HepG2 (cell line): ENCODE data around the gene APOC4. TPM values are rescaled to one million over a fixed set of nuclear protein-coding genes. Genes with fewer than 3 reads are reported as not detected.
A peak's percentile ranks its signal among the peaks of the same experiment; 100 is the strongest.

Source experiments
- ARID4A ChIP-seq: sonication (generic); formaldehyde crosslinking; IDR thresholded peaks from 2 replicates; pipeline ENCODE4 v1.5.0; 2020; ENCODE audit warnings: mild to moderate bottlenecking, missing genetic modification reagents, borderline replicate concordance
- GTF2F1 ChIP-seq: fragments of 150-350 bp; IDR thresholded peaks from 2 replicates; pipeline ENCODE4 v1.6.1; 2014; ENCODE audit warnings: low read length
- HIC2 ChIP-seq: sonication (generic); formaldehyde crosslinking; IDR thresholded peaks from 2 replicates; pipeline ENCODE4 v1.9.0; 2022; ENCODE audit warnings: low read depth, missing genetic modification reagents
- HOXA9 ChIP-seq: sonication (generic); formaldehyde crosslinking; IDR thresholded peaks from 2 replicates; pipeline ENCODE4 v1.8.1; 2022; ENCODE audit warnings: missing genetic modification reagents, mild to moderate bottlenecking, moderate library complexity, borderline replicate concordance
- LCORL ChIP-seq, 2 experiments: fragments of 450-650 bp in 1 of 2; sonication (generic) in 1 of 2; formaldehyde crosslinking in 1 of 2; IDR thresholded peaks; 2 replicates each; pipeline versions ENCODE4 v1.5.0 to v1.6.1; 2017 to 2020; ENCODE audit warnings: antibody characterized with exemption in 1 of 2, missing genetic modification reagents in 1 of 2
- MXD4 ChIP-seq: IDR thresholded peaks from 2 replicates; pipeline ENCODE4 v1.6.1; 2016; ENCODE audit warnings: mild to moderate bottlenecking, missing biosample characterization, missing genetic modification reagents
- NCOA1 ChIP-seq: sonication (generic); formaldehyde crosslinking; IDR thresholded peaks from 2 replicates; pipeline ENCODE4 v1.9.0; 2021; ENCODE audit warnings: missing genetic modification reagents
- PBX3 ChIP-seq: sonication (generic); formaldehyde crosslinking; IDR thresholded peaks from 2 replicates; pipeline ENCODE4 v1.8.1; 2023; ENCODE audit warnings: missing genetic modification reagents, inconsistent platforms, borderline replicate concordance
- POLR2G ChIP-seq: fragments of 200-400 bp; formaldehyde crosslinking; IDR thresholded peaks from 2 replicates; pipeline ENCODE4 v1.6.1; 2018; ENCODE audit warnings: mild to moderate bottlenecking, low read depth, low read length, moderate library complexity
- RFX3 ChIP-seq: IDR thresholded peaks from 2 replicates; pipeline ENCODE4 v1.6.1; 2016; ENCODE audit warnings: missing biosample characterization, missing genetic modification reagents
- SYNCRIP ChIP-seq: fragments of 200-400 bp; formaldehyde crosslinking; IDR thresholded peaks from 2 replicates; pipeline ENCODE4 v1.6.1; 2018; ENCODE audit warnings: mild to moderate bottlenecking, low read depth, low read length; ENCODE audit not compliant: insufficient read depth
- ZFP37 ChIP-seq: sonication (generic); formaldehyde crosslinking; IDR thresholded peaks from 2 replicates; pipeline ENCODE4 v1.4.0; 2020; ENCODE audit warnings: missing genetic modification reagents, borderline replicate concordance
- ZMAT5 ChIP-seq: sonication (generic); formaldehyde crosslinking; IDR thresholded peaks from 2 replicates; pipeline ENCODE4 v1.5.0; 2020; ENCODE audit warnings: mild to moderate bottlenecking, low read depth, missing genetic modification reagents, borderline replicate concordance
- ZMYM4 ChIP-seq: sonication (generic); formaldehyde crosslinking; IDR thresholded peaks from 2 replicates; pipeline ENCODE4 v1.8.1; 2023; ENCODE audit warnings: mild to moderate bottlenecking, missing genetic modification reagents
- ZNF17 ChIP-seq: sonication (generic); formaldehyde crosslinking; IDR thresholded peaks from 2 replicates; pipeline ENCODE4 v1.5.0; 2020; ENCODE audit warnings: mild to moderate bottlenecking, missing genetic modification reagents
- ZNF550 ChIP-seq: sonication (generic); formaldehyde crosslinking; IDR thresholded peaks from 2 replicates; pipeline ENCODE4 v1.4.0; 2020; ENCODE audit warnings: mild to moderate bottlenecking, missing genetic modification reagents, borderline replicate concordance
- ZNF589 ChIP-seq: sonication (generic); formaldehyde crosslinking; conservative IDR thresholded peaks from 2 replicates; pipeline ENCODE4 v1.8.0; 2022; ENCODE audit warnings: mild to moderate bottlenecking, moderate library complexity, missing genetic modification reagents
- ZNF7 ChIP-seq: IDR thresholded peaks from 2 replicates; pipeline ENCODE4 v1.6.1; 2016; ENCODE audit warnings: missing biosample characterization, missing genetic modification reagents
- ZNF83 ChIP-seq: sonication (generic); formaldehyde crosslinking; IDR thresholded peaks from 2 replicates; pipeline ENCODE4 v1.4.0; 2020; ENCODE audit warnings: missing genetic modification reagents, mild to moderate bottlenecking, borderline replicate concordance
- ZNF841 ChIP-seq: sonication (generic); formaldehyde crosslinking; IDR thresholded peaks from 2 replicates; pipeline ENCODE4 v1.8.1; 2023; ENCODE audit warnings: missing genetic modification reagents, borderline replicate concordance
- ZNF878 ChIP-seq: sonication (generic); formaldehyde crosslinking; IDR thresholded peaks from 2 replicates; pipeline ENCODE4 v1.8.1; 2023; ENCODE audit warnings: mild to moderate bottlenecking, missing genetic modification reagents, moderate library complexity
- ZSCAN22 ChIP-seq: sonication (generic); formaldehyde crosslinking; IDR thresholded peaks from 2 replicates; pipeline ENCODE4 v1.4.0; 2020; ENCODE audit warnings: mild to moderate bottlenecking, missing genetic modification reagents
- polyA plus RNA-seq, 8 experiments: library from polyadenylated mRNA; depleted of rRNA in 3 of 8; stranded (reverse) in 7 of 8; unstranded in 1 of 8; fragments of >200 nt; fragmentation: Illumina TruSeq in 4 of 8; extraction: Trizol in 4 of 8; gene quantifications; 2 replicates each; pipeline versions ENCODE4 v1.2.1 to v1.2.3, GENCODE V29; 2011 to 2016; ENCODE audit warnings: low read depth in 4 of 8, missing spikeins in 1 of 8, mixed read lengths in 1 of 8; ENCODE audit not compliant: insufficient read depth in 1 of 8
- total RNA-seq, 5 experiments: library from RNA; depleted of rRNA; stranded (reverse); fragments of >200 nt; fragmentation: Illumina TruSeq; extraction: Trizol; gene quantifications; 2 replicates each; pipeline ENCODE4 v1.2.3, GENCODE V29; 2016; ENCODE audit warnings: low read depth in 1 of 5

The APOC4 gene
- total and polyA plus RNA-seq, 2 of the 13 experiments (the other 11 are each of a cell fraction or from before 2014, with no cell fraction given): 0.46 TPM; not detected in 1

- TF ChIP-seq ARID4A (CRISPR knock-in tag) (peak; percentile 88; the same call in 1 of the 2 replicates), NCOA1 (CRISPR knock-in tag) (0 out of 2 replicates have a peak, but pooled peaks have one; percentile 19), MXD4 (CRISPR knock-in tag) (no peak), LCORL (IDR thresholded peaks at IDR 0.05) (no peak), LCORL (CRISPR knock-in tag; IDR thresholded peaks at IDR 0.05) (no peak; the same call in 1 of the 2 replicates), HOXA9 (CRISPR knock-in tag) (no peak), ZMYM4 (CRISPR knock-in tag) (no peak; the same call in 1 of the 2 replicates), ZNF17 (CRISPR knock-in tag) (no peak), ZNF589 (CRISPR knock-in tag) (no peak), ZNF83 (no peak), ZNF878 (no peak), ZNF841 (CRISPR knock-in tag) (no peak), ZSCAN22 (CRISPR knock-in tag) (no peak), RFX3 (no peak), POLR2G (peak; percentile 94), GTF2F1 (no peak), ZNF550 (CRISPR knock-in tag) (no peak), ZNF7 (CRISPR knock-in tag) (no peak), SYNCRIP (no peak), PBX3 (CRISPR knock-in tag) (no peak), ZFP37 (no peak), HIC2 (CRISPR knock-in tag) (peak; percentile 46; the same call in 1 of the 2 replicates), ZMAT5 (CRISPR knock-in tag) (no peak)
These were observed 12.8 kb downstream of the APOC4 start, which contains the start of gene CLPTM1 (continued) for GRCh38 chr19:44954649-44955504.
